Keratinocyte (primary cell): Measurements from ENCODE around the gene SWAP70. TPM values are rescaled to one million over a fixed set of nuclear protein-coding genes. Genes with fewer than 3 reads are reported as not detected.

ENCODE experiments used
- DNase-seq: peaks from one replicate; pipeline ENCODE4 v3.0.0-alpha.2; 2011; ENCODE audit warnings: low read depth, missing footprints, low spot score
- FAIRE-seq: peaks from 2 replicates; lab custom pipeline; 2011; peaks lifted over from hg19 to GRCh38; lab: Jason Lieb, UNC
- H2AFZ ChIP-seq: 2 replicates; pipeline ENCODE4 v1.6.0; 2012; ENCODE audit warnings: low read length, control low read depth, inconsistent platforms; ENCODE audit not compliant: control insufficient read depth
- H3K27ac ChIP-seq: 2 replicates; pipeline ENCODE4 v1.5.1; 2011; ENCODE audit warnings: low read length; ENCODE audit not compliant: control insufficient read depth, insufficient read depth
- H3K27me3 ChIP-seq: 3 replicates; pipeline ENCODE4 v1.6.0; 2011; ENCODE audit warnings: low read length; ENCODE audit not compliant: control insufficient read depth, insufficient read depth; ENCODE audit errors: extremely low read depth
- H3K36me3 ChIP-seq, 2 experiments: 2 replicates in 1 of 2; 3 replicates in 1 of 2; pipeline ENCODE4 v1.5.1; 2011; ENCODE audit warnings: low read length in 2 of 2, mild to moderate bottlenecking in 1 of 2; ENCODE audit not compliant: control insufficient read depth in 2 of 2, insufficient read depth in 2 of 2; ENCODE audit errors: extremely low read depth in 1 of 2
- H3K4me1 ChIP-seq: 3 replicates; pipeline ENCODE4 v1.5.1; 2011; ENCODE audit warnings: low read length; ENCODE audit not compliant: control insufficient read depth, insufficient read depth; ENCODE audit errors: extremely low read depth
- H3K4me2 ChIP-seq: 3 replicates; pipeline ENCODE4 v1.6.0; 2011; ENCODE audit warnings: low read depth, low read length; ENCODE audit not compliant: control insufficient read depth, insufficient read depth; ENCODE audit errors: extremely low read depth
- H3K4me3 ChIP-seq, 3 experiments: fragments of 200-600 bp in 1 of 3; sonication (generic) in 1 of 3; 2 replicates in 2 of 3; 3 replicates in 1 of 3; pipeline ENCODE4 v1.5.1; 2011 to 2016; ENCODE audit warnings: low read length in 3 of 3, mild to moderate bottlenecking in 3 of 3, control low read depth in 2 of 3, inconsistent platforms in 1 of 3, low read depth in 1 of 3, mixed read lengths in 1 of 3, mixed run types in 1 of 3, moderate library complexity in 1 of 3; ENCODE audit not compliant: control insufficient read depth in 2 of 3, insufficient read depth in 2 of 3; ENCODE audit errors: extremely low read depth in 1 of 3
- H3K79me2 ChIP-seq: 2 replicates; pipeline ENCODE4 v1.6.0; 2012; ENCODE audit warnings: low read length; ENCODE audit not compliant: control insufficient read depth, insufficient read depth
- H3K9ac ChIP-seq: 3 replicates; pipeline ENCODE4 v1.6.0; 2011; ENCODE audit warnings: low read length; ENCODE audit not compliant: control insufficient read depth, insufficient read depth; ENCODE audit errors: extremely low read depth
- H3K9me1 ChIP-seq: 3 replicates; pipeline ENCODE4 v1.6.0; 2011; ENCODE audit warnings: low read length; ENCODE audit not compliant: control insufficient read depth, insufficient read depth; ENCODE audit errors: extremely low read depth
- H3K9me3 ChIP-seq: 2 replicates; pipeline ENCODE4 v1.5.1; 2012; ENCODE audit warnings: low read depth, low read length; ENCODE audit not compliant: control insufficient read depth
- H4K20me1 ChIP-seq: 3 replicates; pipeline ENCODE4 v1.6.0; 2011; ENCODE audit warnings: low read length; ENCODE audit not compliant: control insufficient read depth, insufficient read depth; ENCODE audit errors: extremely low read depth
- CTCF ChIP-seq, 3 experiments: IDR thresholded peaks in 1 of 3; conservative IDR thresholded peaks in 1 of 3; optimal IDR thresholded peaks in 1 of 3; 2 replicates in 2 of 3; 3 replicates in 1 of 3; pipeline versions ENCODE3 to v1.5.1; 2011; ENCODE audit warnings: low read length in 3 of 3, mild to moderate bottlenecking in 3 of 3, moderate library complexity in 2 of 3, control low read depth in 1 of 3, inconsistent platforms in 1 of 3; ENCODE audit not compliant: insufficient read depth in 2 of 3; ENCODE audit errors: extremely low read depth in 1 of 3
- EZH2 ChIP-seq: IDR thresholded peaks from one replicate; pipeline ENCODE4 v1.6.1; 2012; ENCODE audit warnings: inconsistent platforms, mild to moderate bottlenecking, low read length, moderate library complexity
- dilution Hi-C: fragments of 300-500 bp; cut with MboI; formaldehyde crosslinking; loops from one replicate; pipeline ENCODE4 v1.7.0; 2020; ENCODE audit warnings: low sequenced_read_pairs; ENCODE audit not compliant: extremely low pct_ligation_motif_present
- polyA plus RNA-seq, 5 experiments: library from polyadenylated mRNA; depleted of rRNA in 3 of 5; stranded (reverse) in 3 of 5; stranded (forward) in 1 of 5; unstranded in 1 of 5; fragments of >200 nt; gene quantifications; 1 replicate in 1 of 5; 2 replicates in 3 of 5; 3 replicates in 1 of 5; pipeline versions ENCODE4 v1.2.1 to v1.2.3, GENCODE V29; 2011 to 2012; ENCODE audit warnings: missing spikeins in 2 of 5, low read depth in 1 of 5, low replicate concordance in 1 of 5

Gene SWAP70
- polyA plus RNA-seq, 1 donor (not counting 4 experiments of a cell fraction or from before 2014, with no cell fraction given) = 28.5 TPM

- peaks cover 90% of the 10 kb centered on the region for H3K4me1 ChIP-seq
- no peak for FAIRE-seq
These were observed 93.0 kb downstream of the SWAP70 start for GRCh38 chr11:9756878-9757277.

GRCh38 chr11:9757809-9758636, 94.1 kb downstream of the SWAP70 start:
- FAIRE-seq (no peak), DNase-seq (no peak)
- TF ChIP-seq EZH2 = no peak
- peak in 2 of 3 experiments; percentile 43 to 96 for TF ChIP-seq CTCF (optimal IDR thresholded peaks at IDR 0.05 in 1 of 3, IDR thresholded peaks at IDR 0.05 in 1 of 3, conservative IDR thresholded peaks at IDR 0.05 in 1 of 3; ENCODE audit: extremely low read depth in 1 of 3, insufficient read depth in 2 of 3, low read length in 3 of 3)
- peaks cover 2% of the 10 kb centered on the region for H3K9me1 ChIP-seq
- H3K27ac ChIP-seq = peak overlapping the region; percentile 98
- H3K9ac ChIP-seq = peak overlapping the region; percentile 97
- peak overlapping the region; percentile 97 for H3K4me2 ChIP-seq
- peak overlapping the region; percentile 41 to 80 (median 69) for H3K4me3 ChIP-seq
- H2AFZ ChIP-seq = peak overlapping the region; percentile 56
- H3K9me3 ChIP-seq = no peaks in the 10 kb centered on the region
- H4K20me1 ChIP-seq = no peaks in the 10 kb centered on the region
- H3K36me3 ChIP-seq = no peaks in the 10 kb centered on the region
- no peaks in the 10 kb centered on the region for H3K79me2 ChIP-seq
- H3K27me3 ChIP-seq = no peaks in the 10 kb centered on the region
- H3K4me1 ChIP-seq = peaks cover 85% of the 10 kb centered on the region
- dilution Hi-C loops = no loop called here

More at GRCh38 chr11:9756878-9757277, 93.0 kb downstream of the SWAP70 start:
- H2AFZ ChIP-seq = no peak overlapping the region
- peak overlapping the region; percentile 97 for H3K9ac ChIP-seq
- no peaks in the 10 kb centered on the region for H3K9me1 ChIP-seq
- TF ChIP-seq CTCF (optimal IDR thresholded peaks at IDR 0.05 in 1 of 3, IDR thresholded peaks at IDR 0.05 in 1 of 3, conservative IDR thresholded peaks at IDR 0.05 in 1 of 3; ENCODE audit: extremely low read depth in 1 of 3, insufficient read depth in 2 of 3, low read length in 3 of 3) = no peak
- TF ChIP-seq EZH2 = no peak
- no peaks in the 10 kb centered on the region for H3K27me3 ChIP-seq
- peak overlapping the region; percentile 98 for H3K27ac ChIP-seq
- H3K36me3 ChIP-seq = peaks cover 0 to 3% of the 10 kb centered on the region in 2 experiments
- no peaks in the 10 kb centered on the region for H3K9me3 ChIP-seq
- H4K20me1 ChIP-seq = no peaks in the 10 kb centered on the region
- dilution Hi-C loops = no loop called here
- H3K79me2 ChIP-seq = no peaks in the 10 kb centered on the region
- H3K4me3 ChIP-seq = peak overlapping the region in 1 of 3 experiments; percentile 9
- H3K4me2 ChIP-seq = peak overlapping the region; percentile 29
- no peak for DNase-seq
